Effector memory CD8-positive, alpha-beta T cell (primary cell): ENCODE measurements around the gene SLC38A8.

Experiments
- ATAC-seq: fragments of 150-1000 bp; cut with Tn5 transposase; replicated peaks from 2 replicates; pipeline ENCODE4 v1.10.0; 2021; ENCODE audit warnings: mild to moderate bottlenecking, moderate library complexity
- DNase-seq, 3 experiments: peaks; one replicate each; pipeline ENCODE4 v3.0.0; 2021
- H3K27ac Mint-ChIP-seq, 2 donors: one replicate each; pipeline ENCODE4 v1.8.0; 2022; ENCODE audit warnings: mild to moderate bottlenecking in 2 of 2, mixed read lengths in 2 of 2, moderate library complexity in 2 of 2
- H3K27me3 Mint-ChIP-seq, 2 donors: one replicate each; pipeline ENCODE4 v1.8.0; 2022; ENCODE audit warnings: mixed read lengths in 2 of 2
- H3K36me3 Mint-ChIP-seq: one replicate; pipeline ENCODE4 v1.8.0; 2022; ENCODE audit warnings: mild to moderate bottlenecking, moderate library complexity, mixed read lengths; ENCODE audit not compliant: insufficient read depth
- H3K4me1 Mint-ChIP-seq, 2 donors: one replicate each; pipeline ENCODE4 v1.8.0; 2022; ENCODE audit warnings: low read depth in 2 of 2, mixed read lengths in 2 of 2
- H3K4me3 Mint-ChIP-seq, 2 donors: one replicate each; pipeline ENCODE4 v1.8.0; 2022; ENCODE audit warnings: mild to moderate bottlenecking in 2 of 2, mixed read lengths in 2 of 2, moderate library complexity in 2 of 2
- H3K9me3 Mint-ChIP-seq, 2 donors: one replicate each; pipeline ENCODE4 v1.8.0; 2022; ENCODE audit warnings: mixed read lengths in 2 of 2

The SLC38A8 gene

DNA sequence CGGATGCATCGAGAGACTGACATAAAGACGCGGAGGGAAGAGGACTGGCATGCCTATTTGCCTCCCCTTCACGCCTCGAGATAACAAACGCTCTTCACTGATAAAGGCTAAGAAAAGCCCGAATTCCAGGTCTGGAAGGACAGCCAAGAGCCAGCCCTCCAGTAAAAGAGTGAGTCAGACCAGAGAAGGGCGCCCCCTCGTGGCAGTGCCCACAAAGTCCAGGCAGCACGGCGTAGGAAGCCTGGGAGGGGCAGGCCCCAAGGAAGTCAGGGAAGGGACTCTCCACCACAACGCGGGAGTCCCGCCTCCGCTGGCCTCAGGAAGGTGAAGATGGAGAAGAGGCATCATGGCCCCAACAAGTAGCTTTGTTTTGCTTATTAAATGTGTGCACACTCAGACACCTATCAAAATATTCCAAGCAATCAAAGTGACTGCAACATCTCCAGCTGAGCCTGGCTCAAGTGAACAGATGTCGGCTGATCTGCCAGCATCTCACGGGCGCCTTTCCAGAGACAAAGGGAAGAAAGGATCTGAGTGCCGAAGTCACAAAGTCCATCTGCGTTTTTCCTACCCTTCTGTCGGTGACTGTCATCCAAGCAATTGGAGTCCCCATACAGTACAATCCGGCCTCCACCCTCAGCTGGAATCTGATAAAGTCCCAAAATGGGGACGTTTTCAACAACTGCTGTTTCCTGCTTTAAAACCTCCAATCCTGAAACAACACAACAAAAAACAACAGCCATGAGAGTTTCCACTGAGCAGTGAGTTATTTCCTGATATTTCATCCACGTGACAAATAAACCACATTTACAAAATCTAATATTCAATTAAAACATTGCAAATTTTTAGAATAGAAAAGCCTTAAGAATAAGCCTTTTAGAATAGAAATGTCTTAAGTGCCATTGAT is 20.4 kb upstream of the SLC38A8 start:
- Mint-ChIP-seq H3K27ac (no peak overlapping the region), H3K9me3 (no peaks in the 10 kb centered on the region), H3K4me1 (peaks cover 0 to 1% of the 10 kb centered on the region in 2 donors), H3K4me3 (no peak overlapping the region), H3K36me3 (peaks cover 82% of the 10 kb centered on the region), H3K27me3 (no peaks in the 10 kb centered on the region)
- ATAC-seq (peak; percentile 74), DNase-seq (peak; percentile 43 to 45 (median 44))

DNA sequence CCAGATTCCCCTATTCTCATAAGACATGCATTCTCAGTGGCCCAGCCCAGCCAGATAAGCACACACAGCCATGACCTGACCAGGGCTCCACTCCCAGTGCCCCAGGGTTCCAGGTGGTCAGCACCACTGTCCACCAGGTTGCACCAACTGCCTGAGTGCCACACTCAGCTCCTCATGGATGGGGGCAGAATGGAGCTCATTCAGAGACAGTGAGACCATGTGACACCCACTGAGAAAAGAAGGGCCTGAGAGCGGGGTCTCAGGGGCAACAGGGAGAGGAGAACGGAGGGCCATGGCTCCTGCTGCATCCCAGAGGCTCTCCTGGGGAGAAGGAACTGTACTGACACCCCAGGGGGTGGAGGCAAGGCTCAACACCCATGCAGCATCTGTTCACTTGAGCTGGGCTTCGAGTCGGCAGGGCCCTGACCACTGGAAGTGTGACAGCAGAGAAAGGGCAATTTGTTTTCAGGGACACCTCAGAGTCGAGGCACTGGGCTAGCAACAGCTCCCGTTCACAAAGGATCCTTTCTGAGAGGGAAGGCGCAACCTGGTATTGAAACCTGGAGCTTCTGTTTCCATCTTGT is 18.7 kb upstream of the SLC38A8 start:
- no peak overlapping the region for H3K27ac Mint-ChIP-seq
- H3K4me1 Mint-ChIP-seq: no peaks in the 10 kb centered on the region
- peaks cover 83% of the 10 kb centered on the region for H3K36me3 Mint-ChIP-seq
- H3K4me3 Mint-ChIP-seq: no peak overlapping the region
- no peak for ATAC-seq
- no peaks in the 10 kb centered on the region for H3K27me3 Mint-ChIP-seq
- no peaks in the 10 kb centered on the region for H3K9me3 Mint-ChIP-seq
- no peak for DNase-seq

DNA sequence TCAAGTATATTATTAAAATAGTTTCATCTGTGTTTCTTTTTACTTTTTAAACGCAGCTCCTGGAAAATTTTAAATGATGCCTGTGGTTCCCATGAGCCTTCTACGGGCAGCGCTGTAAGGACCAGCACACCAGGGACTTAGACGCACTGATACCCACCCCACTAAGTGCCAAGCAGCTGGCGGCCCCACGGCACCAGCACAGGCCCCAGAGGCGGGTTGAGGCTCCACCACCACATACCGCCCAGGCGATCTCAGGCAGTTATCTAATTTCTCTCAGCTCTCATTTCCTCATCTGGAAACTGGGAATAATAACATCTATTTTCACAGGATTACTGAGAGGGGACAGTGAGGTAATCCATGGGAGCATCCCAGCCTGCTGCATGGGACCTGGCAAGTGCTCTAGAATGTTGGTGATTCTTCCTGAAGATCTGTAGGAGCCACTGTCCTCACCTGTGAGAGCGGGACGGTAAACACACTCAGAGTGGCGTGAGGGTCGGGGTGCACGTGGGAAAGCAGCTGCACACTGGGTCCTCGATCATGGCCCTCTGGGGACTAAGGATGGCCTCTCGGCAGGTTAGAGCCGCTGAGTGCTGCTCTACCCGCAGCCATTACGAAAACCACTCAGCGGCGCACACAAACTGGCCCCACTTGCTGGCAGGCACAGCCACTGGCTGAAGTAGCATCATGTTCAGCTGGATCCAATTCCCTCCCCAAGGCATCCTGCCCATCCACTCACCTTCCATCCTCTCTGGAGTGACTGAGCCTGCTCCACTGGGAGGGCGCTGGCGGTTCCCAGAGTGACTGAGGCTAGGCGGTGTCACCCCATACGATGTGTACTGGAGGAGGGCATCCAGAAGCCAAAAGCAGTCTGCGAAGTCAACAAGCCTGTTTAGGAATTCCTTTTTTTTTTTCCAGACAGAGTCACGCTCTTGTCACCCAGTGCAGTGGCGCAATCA is 17.6 kb upstream of the SLC38A8 start:
- Mint-ChIP-seq H3K4me3 (no peak overlapping the region), H3K27me3 (no peaks in the 10 kb centered on the region), H3K36me3 (peaks cover 83% of the 10 kb centered on the region), H3K9me3 (no peaks in the 10 kb centered on the region), H3K4me1 (no peaks in the 10 kb centered on the region), H3K27ac (no peak overlapping the region)
- ATAC-seq (no peak), DNase-seq (no peak)

GRCh38 chr16:84059111-84059510 is 16.5 kb upstream of the SLC38A8 start:
- ATAC-seq (no peak), DNase-seq (no peak)
- Mint-ChIP-seq H3K4me1 (no peaks in the 10 kb centered on the region), H3K9me3 (no peaks in the 10 kb centered on the region), H3K4me3 (no peak overlapping the region), H3K27me3 (no peaks in the 10 kb centered on the region), H3K36me3 (peaks cover 81% of the 10 kb centered on the region), H3K27ac (no peak overlapping the region)

DNA sequence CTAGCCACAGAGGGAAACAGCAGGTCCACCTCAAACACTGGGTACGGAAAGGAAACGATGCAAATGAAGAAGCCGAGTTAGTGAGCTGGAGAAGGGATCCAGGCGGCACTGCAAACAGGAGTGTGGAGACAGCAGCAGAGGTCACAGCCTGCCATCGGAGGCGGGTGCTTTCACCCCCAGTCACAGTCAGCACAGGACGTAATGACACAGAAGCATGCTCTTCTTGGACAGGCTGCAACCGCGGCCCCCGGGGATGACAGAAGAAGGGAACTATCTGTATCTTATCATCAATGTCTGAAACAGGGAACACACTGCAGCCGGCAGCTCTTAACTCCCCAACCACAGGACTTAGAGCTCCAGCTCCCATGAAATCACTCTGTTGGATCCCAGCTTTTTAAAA is 16.1 kb upstream of the SLC38A8 start:
- H3K36me3 Mint-ChIP-seq: peaks cover 81% of the 10 kb centered on the region

DNA sequence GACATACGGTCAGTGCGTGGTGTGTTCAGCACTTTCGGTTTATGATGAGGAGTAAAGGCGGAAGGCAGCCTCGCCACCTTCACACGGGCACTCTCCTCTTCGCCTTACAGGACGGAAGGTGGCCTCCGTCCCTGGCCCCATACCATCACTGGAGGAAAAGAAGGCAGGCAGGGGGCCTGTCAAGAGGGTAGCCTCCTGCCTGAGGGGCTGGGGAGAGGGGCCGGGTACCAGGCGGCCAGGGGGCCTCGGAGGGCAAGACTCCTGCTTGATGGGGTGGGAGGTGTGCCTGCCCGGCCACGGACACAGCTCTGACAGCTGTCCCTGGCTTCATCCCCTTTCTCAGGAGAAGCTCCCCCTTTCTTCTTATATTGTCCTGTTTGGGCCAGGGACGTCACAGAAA is 15.6 kb upstream of the SLC38A8 start:
- H3K36me3 Mint-ChIP-seq: peaks cover 81% of the 10 kb centered on the region

More for the DNA sequence above, 16.1 kb upstream of the SLC38A8 start:
- Mint-ChIP-seq H3K9me3 (no peaks in the 10 kb centered on the region), H3K27me3 (no peaks in the 10 kb centered on the region), H3K4me3 (no peak overlapping the region), H3K4me1 (no peaks in the 10 kb centered on the region), H3K27ac (no peak overlapping the region)
- ATAC-seq: no peak
- DNase-seq: no peak

DNA sequence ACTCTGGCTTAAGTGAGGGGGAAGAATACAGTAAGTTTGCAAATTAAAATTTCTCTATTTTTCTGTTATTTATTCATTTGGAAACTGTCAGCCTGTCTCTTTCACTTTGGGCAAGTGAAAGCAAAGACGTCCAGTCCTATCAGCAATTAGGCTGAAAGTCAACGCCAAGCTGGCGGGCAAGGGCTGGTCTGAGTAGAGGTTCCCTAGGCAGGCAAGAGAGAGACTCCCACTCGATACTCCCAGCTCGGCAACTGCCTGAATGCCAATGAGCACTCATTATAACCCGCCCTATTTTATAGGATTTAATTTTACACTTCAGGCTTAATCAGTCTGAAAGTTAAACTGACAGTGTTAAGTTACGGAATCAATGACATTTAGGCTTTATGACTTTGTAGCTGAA is 14.3 kb upstream of the SLC38A8 start:
- ATAC-seq: no peak
- DNase-seq: no peak
- no peaks in the 10 kb centered on the region for H3K9me3 Mint-ChIP-seq
- H3K27ac Mint-ChIP-seq: peak overlapping the region; percentile 64 to 70
- H3K4me3 Mint-ChIP-seq: no peak overlapping the region
- H3K4me1 Mint-ChIP-seq: no peaks in the 10 kb centered on the region
- H3K27me3 Mint-ChIP-seq: no peaks in the 10 kb centered on the region
- H3K36me3 Mint-ChIP-seq: peaks cover 86% of the 10 kb centered on the region

More for the DNA sequence above, 15.6 kb upstream of the SLC38A8 start:
- peak overlapping the region; percentile 33 to 64 for H3K27ac Mint-ChIP-seq
- H3K4me1 Mint-ChIP-seq: no peaks in the 10 kb centered on the region
- H3K9me3 Mint-ChIP-seq: no peaks in the 10 kb centered on the region
- ATAC-seq: no peak
- no peak overlapping the region for H3K4me3 Mint-ChIP-seq
- no peak for DNase-seq
- no peaks in the 10 kb centered on the region for H3K27me3 Mint-ChIP-seq

- peak overlapping the region in 1 of 2 donors; percentile 70 for H3K27ac Mint-ChIP-seq
- H3K36me3 Mint-ChIP-seq: peaks cover 86% of the 10 kb centered on the region
- no peaks in the 10 kb centered on the region for H3K9me3 Mint-ChIP-seq
- no peaks in the 10 kb centered on the region for H3K27me3 Mint-ChIP-seq
- DNase-seq (no peak), ATAC-seq (no peak)
- no peaks in the 10 kb centered on the region for H3K4me1 Mint-ChIP-seq
- no peak overlapping the region for H3K4me3 Mint-ChIP-seq
These were observed 13.4 kb upstream of the SLC38A8 start for GRCh38 chr16:84055801-84056634.

DNA sequence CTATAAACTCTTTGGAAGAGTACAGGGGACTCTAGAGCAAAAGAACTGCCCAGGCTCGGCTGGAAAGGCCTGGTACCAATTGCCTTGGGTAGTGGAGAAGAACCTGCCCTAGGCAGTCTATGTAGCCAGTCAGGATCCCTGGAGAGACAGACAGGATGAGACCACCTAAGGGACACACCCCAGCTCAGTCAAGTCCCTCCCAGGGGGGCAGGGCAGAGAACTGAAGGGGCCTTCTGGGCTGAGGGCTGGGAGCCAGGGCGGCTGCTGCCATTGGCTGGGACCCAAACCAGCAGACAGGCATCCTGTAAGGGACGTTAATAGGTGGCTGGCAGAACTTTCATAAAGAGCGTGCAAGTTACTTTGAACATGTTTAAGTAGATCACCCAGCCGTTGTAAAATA is 12.8 kb upstream of the SLC38A8 start:
- no peak for ATAC-seq
- Mint-ChIP-seq H3K9me3 (no peaks in the 10 kb centered on the region), H3K4me1 (no peaks in the 10 kb centered on the region), H3K27ac (no peak overlapping the region), H3K27me3 (no peaks in the 10 kb centered on the region), H3K4me3 (no peak overlapping the region), H3K36me3 (peaks cover 82% of the 10 kb centered on the region)
- no peak for DNase-seq

GRCh38 chr16:84054916-84055315 is 12.3 kb upstream of the SLC38A8 start:
- Mint-ChIP-seq H3K36me3 (peaks cover 78% of the 10 kb centered on the region), H3K9me3 (no peaks in the 10 kb centered on the region), H3K27me3 (no peaks in the 10 kb centered on the region), H3K4me3 (no peak overlapping the region), H3K27ac (peak overlapping the region in 1 of 2 donors; percentile 19), H3K4me1 (no peaks in the 10 kb centered on the region)
- ATAC-seq (no peak), DNase-seq (no peak)

GRCh38 chr16:84054271-84054670 is 11.7 kb upstream of the SLC38A8 start:
- Mint-ChIP-seq H3K9me3 (no peaks in the 10 kb centered on the region), H3K4me1 (peaks cover 0 to 2% of the 10 kb centered on the region in 2 donors), H3K27me3 (no peaks in the 10 kb centered on the region), H3K27ac (no peak overlapping the region), H3K4me3 (no peak overlapping the region), H3K36me3 (peaks cover 74% of the 10 kb centered on the region)
- ATAC-seq: no peak
- DNase-seq: no peak

DNA sequence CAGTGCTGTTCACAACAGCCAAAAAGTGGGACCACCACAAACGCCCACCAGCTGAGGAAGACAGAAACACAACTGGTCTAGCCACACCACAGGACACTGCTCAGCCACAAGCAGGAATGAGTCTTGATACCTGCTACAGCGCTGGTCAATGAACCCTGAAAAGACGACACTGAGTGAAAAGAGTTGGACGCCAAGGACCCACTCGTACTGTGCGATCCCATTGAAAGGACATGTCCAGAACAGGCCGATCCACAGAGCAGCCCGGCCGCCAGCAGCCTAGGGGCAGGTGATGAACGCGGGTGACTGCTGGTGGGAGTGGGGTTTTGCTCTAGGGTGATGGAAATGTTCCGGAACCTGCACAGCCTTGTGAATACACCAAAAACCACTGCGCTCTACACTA is 10.6 kb upstream of the SLC38A8 start:
- no peaks in the 10 kb centered on the region for H3K27me3 Mint-ChIP-seq
- H3K4me3 Mint-ChIP-seq: no peak overlapping the region
- no peak overlapping the region for H3K27ac Mint-ChIP-seq
- DNase-seq: no peak
- no peak for ATAC-seq
- no peaks in the 10 kb centered on the region for H3K9me3 Mint-ChIP-seq
- peaks cover 0 to 5% of the 10 kb centered on the region in 2 donors for H3K4me1 Mint-ChIP-seq
- H3K36me3 Mint-ChIP-seq: peaks cover 67% of the 10 kb centered on the region
